K562 (cell line): ENCODE data around the gene HOXD13. TPM values are rescaled to one million over a fixed set of nuclear protein-coding genes. Genes with fewer than 3 reads are reported as not detected.

Experiments used
- ATAC-seq: fragments of 200-7000 bp; cut with Tn5 transposase; 3 replicates; pipeline ENCODE4 v1.9.1; 2020; ENCODE audit warnings: moderate library complexity
- BruUV-seq: library from RNA; stranded (reverse); fragments of 400-500 nt; replicated peaks from 2 replicates; lab custom pipeline; 2021; lab: Mats Ljungman, UMichigan
- CTCF ChIA-PET: fragments of 300-600 bp; formaldehyde crosslinking; extraction: SDS; loops from one replicate; lab custom pipeline; 2021; ENCODE audit warnings: low intra/inter-chr PET ratio; lab: Yijun Ruan, JAX
- POLR2A ChIA-PET: fragments of 300-600, 350-650 bp; sonication (Branson Sonifier 250); formaldehyde crosslinking; extraction: SDS; loops from one replicate; lab custom pipeline; 2021; ENCODE audit warnings: antibody characterized with exemption, inconsistent platforms; lab: Yijun Ruan, JAX
- DNase-seq, 4 experiments: peaks; one replicate each; pipeline versions ENCODE4 v3.0.0 to v3.0.0-alpha.2; 2011 to 2018; ENCODE audit warnings: low spot score in 3 of 4, mixed read lengths in 3 of 4; ENCODE audit errors: extremely low read depth in 1 of 4
- FAIRE-seq: peaks from 2 replicates; lab custom pipeline; 2011; peaks lifted over from hg19 to GRCh38; lab: Jason Lieb, UNC
- H2AFZ ChIP-seq: 2 replicates; pipeline ENCODE4 v1.6.0; 2011; ENCODE audit warnings: low read depth, low read length, control low read depth, inconsistent platforms
- H3K27ac ChIP-seq: fragments of 200-600 bp; 3 replicates; pipeline ENCODE4 v1.8.0; 2011; ENCODE audit warnings: low read depth, mild to moderate bottlenecking, control low read depth, inconsistent platforms, low read length, moderate library complexity, mixed read lengths; ENCODE audit errors: extremely low read depth
- H3K27me3 ChIP-seq, 2 experiments: fragments of 300-600 bp in 1 of 2; 2 replicates in 1 of 2; 3 replicates in 1 of 2; pipeline versions ENCODE4 v1.6.0 to v1.8.0; 2011; ENCODE audit warnings: inconsistent platforms in 2 of 2, low read length in 2 of 2, mild to moderate bottlenecking in 1 of 2, mixed read lengths in 1 of 2, moderate library complexity in 1 of 2; ENCODE audit not compliant: control insufficient read depth in 2 of 2, insufficient read depth in 2 of 2
- H3K36me3 ChIP-seq: fragments of 300-600 bp; 3 replicates; pipeline ENCODE4 v1.8.0; 2011; ENCODE audit warnings: mild to moderate bottlenecking, low read length, inconsistent platforms; ENCODE audit not compliant: control insufficient read depth, insufficient read depth
- H3K4me1 ChIP-seq, 2 experiments: fragments of 200-600 bp in 1 of 2; replicated peaks in 1 of 2; 2 replicates in 1 of 2; 3 replicates in 1 of 2; pipeline versions ENCODE4 v1.5.1 to v1.8.0; 2011; ENCODE audit warnings: inconsistent platforms in 2 of 2, low read length in 2 of 2, mild to moderate bottlenecking in 1 of 2, mixed read lengths in 1 of 2, moderate library complexity in 1 of 2; ENCODE audit not compliant: control insufficient read depth in 2 of 2, insufficient read depth in 2 of 2
- H3K4me2 ChIP-seq: 2 replicates; pipeline ENCODE4 v1.6.1; 2011; ENCODE audit warnings: low read length, control low read depth, inconsistent platforms, mixed read lengths; ENCODE audit not compliant: insufficient read depth
- H3K4me3 ChIP-seq: fragments of 200-600 bp; sonication (generic), shearing (Covaris generic); 2 replicates; pipeline ENCODE4 v1.5.1; 2016; ENCODE audit warnings: control low read depth, inconsistent platforms
- H3K79me2 ChIP-seq: fragments of 200-600 bp; 3 replicates; pipeline ENCODE4 v1.8.0; 2011; ENCODE audit warnings: low read length, inconsistent platforms; ENCODE audit not compliant: control insufficient read depth, insufficient read depth
- H3K9ac ChIP-seq, 2 experiments: 2 replicates each; pipeline versions ENCODE4 v1.6.0 to v1.6.1; 2011; ENCODE audit warnings: low read depth in 2 of 2, low read length in 2 of 2, control low read depth in 1 of 2, inconsistent platforms in 1 of 2, mild to moderate bottlenecking in 1 of 2, mixed read lengths in 1 of 2; ENCODE audit not compliant: insufficient read depth in 1 of 2
- H3K9me1 ChIP-seq: one replicate; pipeline ENCODE4 v1.6.0; 2011; ENCODE audit warnings: inconsistent platforms, mild to moderate bottlenecking, low read length, moderate library complexity; ENCODE audit not compliant: control insufficient read depth, insufficient read depth
- H3K9me3 ChIP-seq: replicated peaks from 2 replicates; pipeline ENCODE4 v1.5.1; 2011; ENCODE audit warnings: low read depth, low read length, inconsistent platforms; ENCODE audit not compliant: control insufficient read depth, insufficient read depth
- H4K20me1 ChIP-seq: replicated peaks from 2 replicates; pipeline ENCODE4 v1.6.1; 2011; ENCODE audit warnings: low read length, inconsistent platforms, mixed read lengths; ENCODE audit not compliant: control insufficient read depth, insufficient read depth
- ARNT ChIP-seq, 2 experiments: fragments of 450-650 bp; IDR thresholded peaks; 2 replicates each; pipeline ENCODE4 v1.6.1; 2016; ENCODE audit warnings: mild to moderate bottlenecking in 1 of 2
- BMI1 ChIP-seq: fragments of 150-350 bp; IDR thresholded peaks from 2 replicates; pipeline ENCODE4 v1.6.1; 2014; ENCODE audit warnings: low read length
- DACH1 ChIP-seq: fragments of 450-650 bp; IDR thresholded peaks from 2 replicates; pipeline ENCODE4 v1.6.1; 2018; ENCODE audit not compliant: partially characterized antibody
- NFIC ChIP-seq: fragments of 450-650 bp; IDR thresholded peaks from 2 replicates; pipeline ENCODE4 v1.6.1; 2017; ENCODE audit warnings: mild to moderate bottlenecking, inconsistent platforms
- TCF7L2 ChIP-seq: fragments of 150-350 bp; IDR thresholded peaks from 2 replicates; pipeline ENCODE4 v1.6.1; 2016; ENCODE audit warnings: low read depth, mild to moderate bottlenecking, low read length, moderate library complexity
- U2AF2 ChIP-seq: fragments of 200-400 bp; formaldehyde crosslinking; optimal IDR thresholded peaks from 2 replicates; pipeline ENCODE3; 2017; ENCODE audit warnings: low read depth, mild to moderate bottlenecking, low read length
- WGBS: fragments of 100-300 bp; shearing (Covaris generic); methylation state at CpG from one replicate; pipeline ENCODE4 v1.1.6; 2016; ENCODE audit warnings: low coverage, mixed read lengths; ENCODE audit not compliant: insufficient coverage; ENCODE audit errors: missing lambda C conversion rate; 5-methylcytosine and 5-hydroxymethylcytosine counted together
- in situ Hi-C: fragments of 300-500 bp; cut with MboI; formaldehyde crosslinking; loops from 4 replicates; pipeline ENCODE4 v1.15.0; 2018; ENCODE audit warnings: inconsistent platforms, mixed read lengths
- intact Hi-C: fragments of 100-400 bp; cut with micrococcal nuclease; formaldehyde crosslinking; loops from 2 replicates; pipeline ENCODE4 v1.14.2; 2022
- polyA plus RNA-seq, 8 experiments: library from polyadenylated mRNA; depleted of rRNA in 4 of 8; stranded (reverse) in 5 of 8; unstranded in 3 of 8; fragments of >200 nt; fragmentation: Nextera tagmentation in 2 of 8; fragmentation: Illumina TruSeq in 1 of 8; extraction: Ambion mirVana in 2 of 8; extraction: Trizol in 1 of 8; gene quantifications; 2 replicates each; pipeline versions ENCODE4 v1.2.1 to v1.2.3, GENCODE V29; 2011 to 2014; ENCODE audit warnings: inconsistent platforms in 1 of 8, missing spikeins in 1 of 8
- total RNA-seq, 7 experiments: library from RNA; depleted of rRNA in 6 of 7; stranded (reverse); fragments of >200 nt in 6 of 7; fragmentation: Illumina TruSeq in 2 of 7; extraction: Trizol in 2 of 7; gene quantifications; 2 replicates each; pipeline versions ENCODE4 v1.2.1 to v1.2.3, GENCODE V29; 2011 to 2021; ENCODE audit warnings: low replicate concordance in 1 of 7
- TF ChIP-seq, protein P1 (sequence below): fragments of 250-450 bp; sonication (Bioruptor Pico); IDR thresholded peaks from 2 replicates; pipeline ENCODE4 v1.5.0; 2021; ENCODE audit warnings: mild to moderate bottlenecking, borderline replicate concordance

Gene HOXD13
- total and polyA plus RNA-seq, 9 of the 15 experiments (the other 6 are each of a cell fraction or from before 2014, with no cell fraction given) = 0.03 to 0.04 TPM; not detected in 7

DNA sequence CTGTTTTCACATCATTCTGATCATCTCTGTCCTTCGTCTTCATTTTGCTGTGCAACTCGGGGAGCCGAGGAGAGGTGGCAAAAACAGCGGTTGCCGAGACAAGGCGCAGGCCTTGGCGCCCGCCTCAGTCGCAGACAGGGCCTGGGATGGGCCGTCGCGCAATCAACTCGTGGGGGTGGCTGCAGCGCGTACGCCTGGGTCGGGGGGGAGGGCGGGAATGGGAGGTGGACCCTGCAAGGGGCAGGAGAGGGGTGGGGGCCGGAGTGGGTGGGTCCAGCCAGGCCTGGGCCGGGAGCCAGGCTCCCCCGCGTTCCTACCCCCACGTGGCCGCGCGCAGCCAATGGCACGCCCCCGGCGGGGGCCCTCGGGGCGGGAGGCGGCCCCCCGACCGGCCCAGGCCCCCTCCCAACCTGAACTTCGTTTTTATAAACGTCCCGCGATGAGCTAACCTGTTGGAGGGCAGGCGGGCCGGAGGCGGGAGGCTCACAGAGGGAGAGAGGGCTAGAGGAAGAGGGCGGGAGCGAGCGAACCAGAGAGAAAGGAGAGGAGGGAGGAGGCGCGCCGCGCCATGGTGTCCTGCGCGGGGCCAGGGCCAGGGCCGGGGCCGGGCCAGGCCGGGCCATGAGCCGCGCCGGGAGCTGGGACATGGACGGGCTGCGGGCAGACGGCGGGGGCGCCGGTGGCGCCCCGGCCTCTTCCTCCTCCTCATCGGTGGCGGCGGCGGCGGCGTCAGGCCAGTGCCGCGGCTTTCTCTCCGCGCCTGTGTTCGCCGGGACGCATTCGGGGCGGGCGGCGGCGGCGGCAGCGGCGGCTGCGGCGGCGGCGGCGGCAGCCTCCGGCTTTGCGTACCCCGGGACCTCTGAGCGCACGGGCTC lies at the start of gene HOXD13 (continued):
- TF ChIP-seq, protein P1, sequence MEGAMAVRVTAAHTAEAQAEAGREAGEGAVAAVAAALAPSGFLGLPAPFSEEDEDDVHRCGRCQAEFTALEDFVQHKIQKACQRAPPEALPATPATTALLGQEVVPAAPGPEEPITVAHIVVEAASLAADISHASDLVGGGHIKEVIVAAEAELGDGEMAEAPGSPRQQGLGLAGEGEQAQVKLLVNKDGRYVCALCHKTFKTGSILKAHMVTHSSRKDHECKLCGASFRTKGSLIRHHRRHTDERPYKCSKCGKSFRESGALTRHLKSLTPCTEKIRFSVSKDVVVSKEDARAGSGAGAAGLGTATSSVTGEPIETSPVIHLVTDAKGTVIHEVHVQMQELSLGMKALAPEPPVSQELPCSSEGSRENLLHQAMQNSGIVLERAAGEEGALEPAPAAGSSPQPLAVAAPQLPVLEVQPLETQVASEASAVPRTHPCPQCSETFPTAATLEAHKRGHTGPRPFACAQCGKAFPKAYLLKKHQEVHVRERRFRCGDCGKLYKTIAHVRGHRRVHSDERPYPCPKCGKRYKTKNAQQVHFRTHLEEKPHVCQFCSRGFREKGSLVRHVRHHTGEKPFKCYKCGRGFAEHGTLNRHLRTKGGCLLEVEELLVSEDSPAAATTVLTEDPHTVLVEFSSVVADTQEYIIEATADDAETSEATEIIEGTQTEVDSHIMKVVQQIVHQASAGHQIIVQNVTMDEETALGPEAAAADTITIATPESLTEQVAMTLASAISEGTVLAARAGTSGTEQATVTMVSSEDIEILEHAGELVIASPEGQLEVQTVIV (CRISPR knock-in tag) = no peak
- TF ChIP-seq U2AF2 (no peak), TCF7L2 (no peak), ARNT (IDR thresholded peaks at IDR 0.05) (no peak), DACH1 (no peak)

DNA sequence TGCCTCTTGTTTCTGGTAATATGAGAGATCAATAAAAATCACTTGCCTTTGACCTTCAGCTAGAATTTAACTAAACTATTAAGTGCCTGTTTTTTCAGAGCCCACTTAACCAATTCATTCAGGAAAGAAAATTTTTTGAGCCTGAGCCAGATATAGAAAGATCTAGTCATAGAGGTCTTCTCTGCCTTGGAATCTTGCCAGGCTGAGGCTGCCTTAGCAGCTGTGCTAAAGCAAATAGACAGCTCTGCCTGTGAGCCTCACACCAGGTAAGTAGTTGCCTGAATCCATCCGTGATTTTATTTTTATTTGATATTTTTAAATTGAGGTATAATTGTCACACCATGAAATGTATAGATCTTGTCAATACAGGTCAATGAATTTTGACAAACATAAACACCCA lies 36.1 kb upstream of the HOXD13 start:
- TF ChIP-seq BMI1 = no peak
- peak; percentile 39; the same call in 1 of the 2 replicates for TF ChIP-seq NFIC
- H3K27ac ChIP-seq = no peak overlapping the region
- H3K79me2 ChIP-seq = no peaks in the 10 kb centered on the region
- no peaks in the 10 kb centered on the region for H4K20me1 ChIP-seq
- 0% methylated on average over 1 of the region's 1 CpG for WGBS
- BruUV-seq = no TSS peak
- in situ Hi-C loops = no loop called here
- no peak for FAIRE-seq
- no peak overlapping the region for H3K4me2 ChIP-seq
- H3K27me3 ChIP-seq = peaks cover 9 to 20% of the 10 kb centered on the region in 2 experiments; a peak in 4 of 5 replicates
- no peak overlapping the region for H3K9ac ChIP-seq
- POLR2A ChIA-PET = no interaction called here
- H3K4me3 ChIP-seq = no peak overlapping the region
- no peak overlapping the region for H2AFZ ChIP-seq
- CTCF ChIA-PET = no interaction called here
- no peaks in the 10 kb centered on the region for H3K9me1 ChIP-seq
- no peaks in the 10 kb centered on the region for H3K9me3 ChIP-seq
- no peak for ATAC-seq
- intact Hi-C loops = no loop called here
- no peaks in the 10 kb centered on the region for H3K4me1 ChIP-seq
- H3K36me3 ChIP-seq = no peaks in the 10 kb centered on the region
- DNase-seq = no peak
